NB4 (cell line): ENCODE measurements around the gene N4BP2.

Source experiments
- DNase-seq: peaks from one replicate; pipeline ENCODE4 v3.0.0; 2010; ENCODE audit warnings: low read depth
- H3K4me3 ChIP-seq: one replicate; pipeline ENCODE4 v1.5.1; 2011; ENCODE audit warnings: mild to moderate bottlenecking, low read depth, low read length, moderate library complexity
- CTCF ChIP-seq: IDR thresholded peaks from one replicate; pipeline ENCODE4 v1.5.1; 2012; ENCODE audit warnings: low read depth, low read length
- MYC ChIP-seq: IDR thresholded peaks from 2 replicates; pipeline ENCODE4 v1.6.1; 2011; ENCODE audit warnings: low read depth, low read length
- POLR2A ChIP-seq: IDR thresholded peaks from 2 replicates; pipeline ENCODE4 v1.6.1; 2011; ENCODE audit warnings: mild to moderate bottlenecking; ENCODE audit not compliant: insufficient read length; ENCODE audit errors: extremely low read depth
- TF ChIP-seq, protein P1 (sequence below): IDR thresholded peaks from 2 replicates; pipeline ENCODE4 v1.6.1; 2011; ENCODE audit warnings: low read depth, low read length

The N4BP2 gene

GRCh38 chr4:40176602-40177001 is 120.0 kb downstream of the N4BP2 start:
- no peak overlapping the region for H3K4me3 ChIP-seq
- TF ChIP-seq POLR2A (no peak), MYC (no peak), CTCF (no peak)
- TF ChIP-seq, protein P1, sequence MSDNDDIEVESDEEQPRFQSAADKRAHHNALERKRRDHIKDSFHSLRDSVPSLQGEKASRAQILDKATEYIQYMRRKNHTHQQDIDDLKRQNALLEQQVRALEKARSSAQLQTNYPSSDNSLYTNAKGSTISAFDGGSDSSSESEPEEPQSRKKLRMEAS: no peak
- no peak for DNase-seq

DNA sequence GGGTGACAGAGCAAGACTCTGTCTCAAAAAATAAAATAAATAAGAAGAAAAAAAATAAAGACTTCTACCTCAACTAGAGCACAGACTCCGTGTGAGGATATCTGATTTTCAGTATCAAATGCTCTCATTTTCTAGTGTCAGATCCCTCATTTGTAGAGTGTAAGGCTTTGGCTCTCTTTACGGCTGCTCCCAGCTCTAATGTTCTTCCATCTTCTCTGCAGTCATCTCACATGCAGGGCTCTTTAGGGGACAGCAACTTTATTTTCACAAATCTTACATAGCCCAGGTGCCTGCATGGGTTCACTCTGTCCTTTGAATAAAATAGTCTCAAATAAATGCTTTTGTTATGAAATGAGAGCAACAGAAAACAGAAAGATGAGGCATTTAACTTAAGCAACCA is 120.9 kb downstream of the N4BP2 start:
- no peak overlapping the region for H3K4me3 ChIP-seq
- TF ChIP-seq CTCF (no peak), POLR2A (no peak), MYC (no peak)
- TF ChIP-seq, protein P1: no peak
- DNase-seq: no peak

DNA sequence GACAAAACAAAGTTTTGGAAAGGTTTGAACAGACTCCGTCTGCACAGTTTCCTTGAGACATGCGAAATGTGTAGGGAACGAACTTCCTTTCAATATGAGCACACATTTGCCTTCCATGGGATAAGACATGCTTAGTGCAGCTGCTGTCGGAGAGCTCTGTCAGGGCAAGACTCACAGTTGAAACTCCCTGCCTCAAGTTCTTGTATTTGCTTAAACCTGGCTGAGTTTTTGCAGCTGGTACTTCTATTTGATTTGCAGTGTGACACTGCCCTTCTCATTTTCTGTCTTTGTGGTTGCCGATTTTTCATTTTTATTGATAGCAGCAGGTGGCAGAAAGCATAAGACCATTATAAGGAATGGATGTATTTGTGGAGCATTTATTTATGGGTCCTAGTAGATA is 122.0 kb downstream of the N4BP2 start:
- H3K4me3 ChIP-seq: no peak overlapping the region

DNA sequence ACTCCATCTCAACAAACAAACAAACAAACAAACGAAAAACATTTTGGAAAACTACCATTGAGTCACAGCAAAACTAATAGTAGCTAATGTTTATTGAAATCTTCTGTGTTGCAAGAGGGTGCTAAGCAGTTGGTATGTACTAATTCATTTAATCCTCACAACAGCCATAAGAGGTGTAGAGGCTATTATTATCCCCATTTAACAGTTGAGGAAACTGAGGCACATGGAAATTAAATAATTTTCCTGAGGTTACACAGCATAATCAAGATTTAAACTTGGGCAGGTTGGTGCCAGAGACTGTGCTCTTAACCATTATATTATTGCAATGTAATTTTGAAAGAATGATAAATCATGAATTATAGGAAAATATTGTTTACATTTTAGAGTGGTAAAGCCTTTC is 122.7 kb downstream of the N4BP2 start:
- no peak for TF ChIP-seq MYC
- no peak for TF ChIP-seq POLR2A
- no peak for TF ChIP-seq CTCF
- TF ChIP-seq, protein P1: no peak
- DNase-seq: no peak

More for the DNA sequence above, 122.0 kb downstream of the N4BP2 start:
- no peak for DNase-seq
- TF ChIP-seq, protein P1: no peak
- TF ChIP-seq MYC: no peak

DNA sequence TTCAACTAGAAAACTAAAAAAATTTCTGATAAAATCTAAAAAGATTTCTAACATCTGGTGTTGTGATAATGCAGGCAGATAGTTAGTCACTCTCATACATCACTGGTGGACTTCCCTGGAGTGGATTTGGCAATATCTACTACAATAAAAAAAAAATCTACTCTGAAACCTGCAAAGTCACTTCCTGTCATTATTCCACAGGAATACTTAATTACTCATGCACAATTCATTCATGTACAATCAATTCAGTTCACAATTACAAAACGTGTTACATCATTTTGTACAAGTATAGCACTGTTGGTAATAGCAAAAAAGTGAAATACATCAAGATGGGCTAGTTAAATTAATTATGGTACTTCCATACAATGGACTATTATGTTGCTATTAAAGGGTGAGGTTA is 123.7 kb downstream of the N4BP2 start:
- H3K4me3 ChIP-seq: no peak overlapping the region
- TF ChIP-seq POLR2A (no peak), CTCF (no peak)
- peak; percentile 80 for DNase-seq

More for the DNA sequence above, 122.7 kb downstream of the N4BP2 start:
- H3K4me3 ChIP-seq: no peak overlapping the region

DNA sequence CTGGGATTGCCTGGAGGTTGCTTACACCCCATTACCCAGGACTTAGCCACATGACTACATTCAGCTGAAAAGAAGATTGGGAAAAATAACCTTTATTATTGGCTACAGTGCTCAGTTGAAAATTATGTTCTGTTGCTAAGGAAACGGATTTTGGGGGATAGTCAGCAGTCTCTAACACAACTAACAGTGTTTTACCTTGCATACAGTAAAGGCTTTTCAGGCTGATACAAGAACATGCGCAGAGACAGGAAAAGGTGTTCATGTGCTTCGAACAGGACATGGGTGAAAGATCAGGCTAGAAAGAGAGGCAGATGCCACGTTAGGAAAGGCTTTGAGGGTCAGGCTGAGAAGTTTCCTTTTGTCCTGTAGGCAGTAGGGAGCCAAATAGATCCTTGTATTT is 125.4 kb downstream of the N4BP2 start:
- no peak for TF ChIP-seq MYC
- no peak for TF ChIP-seq CTCF
- TF ChIP-seq, protein P1: no peak
- no peak for TF ChIP-seq POLR2A
- no peak overlapping the region for H3K4me3 ChIP-seq
- no peak for DNase-seq
